GM23338 (cell line): ENCODE results near the gene COG7. TPM values are rescaled to one million over a fixed set of nuclear protein-coding genes. Genes with fewer than 3 reads are reported as not detected.
A peak's percentile ranks its signal among the peaks of the same experiment; 100 is the strongest.

Source experiments
- ATAC-seq: fragments of 200-7000 bp; cut with Tn5 transposase; 3 replicates; pipeline ENCODE4 v1.9.1; 2020
- DNase-seq: peaks from one replicate; pipeline ENCODE4 v3.0.0-alpha.2; 2015; ENCODE audit warnings: low spot score
- H2AFZ ChIP-seq: fragments of 200-600 bp; sonication (generic); 2 replicates; pipeline ENCODE4 v1.8.0; 2016; ENCODE audit warnings: antibody characterized with exemption, mild to moderate bottlenecking, moderate library complexity
- H3F3A ChIP-seq: fragments of 200-600 bp; sonication (generic); replicated peaks from 2 replicates; pipeline ENCODE4 v1.8.0; 2017; ENCODE audit warnings: antibody characterized with exemption, mixed run types, low read depth
- H3K27ac ChIP-seq: fragments of 200-600 bp; sonication (generic); 2 replicates; pipeline ENCODE4 v1.6.1; 2016; ENCODE audit warnings: low read depth
- H3K27me3 ChIP-seq: fragments of 200-600 bp; sonication (generic); 2 replicates; pipeline ENCODE4 v1.8.0; 2016; ENCODE audit warnings: mild to moderate bottlenecking, mixed run types, moderate library complexity; ENCODE audit not compliant: insufficient read depth
- H3K36me3 ChIP-seq: fragments of 200-600 bp; sonication (generic); 2 replicates; pipeline ENCODE4 v1.8.0; 2016; ENCODE audit warnings: mild to moderate bottlenecking; ENCODE audit not compliant: insufficient read depth
- H3K4me1 ChIP-seq: fragments of 200-600 bp; sonication (generic); 2 replicates; pipeline ENCODE4 v1.8.0; 2016; ENCODE audit warnings: mild to moderate bottlenecking, moderate library complexity; ENCODE audit not compliant: insufficient read depth
- H3K4me2 ChIP-seq: fragments of 200-600 bp; sonication (generic); 2 replicates; pipeline ENCODE4 v1.7.1; 2017; ENCODE audit warnings: mixed run types
- H3K4me3 ChIP-seq: fragments of 200-600 bp; sonication (generic); 2 replicates; pipeline ENCODE4 v1.6.1; 2016; ENCODE audit warnings: mixed run types
- H3K79me2 ChIP-seq: fragments of 200-600 bp; sonication (generic); replicated peaks from 2 replicates; pipeline ENCODE4 v1.8.0; 2017; ENCODE audit warnings: mild to moderate bottlenecking; ENCODE audit not compliant: insufficient read depth
- H3K9me2 ChIP-seq: fragments of 200-600 bp; sonication (generic); 2 replicates; pipeline ENCODE4 v1.8.0; 2017; ENCODE audit not compliant: insufficient read depth
- H4K20me1 ChIP-seq: fragments of 200-600 bp; sonication (generic); replicated peaks from 2 replicates; pipeline ENCODE4 v1.8.0; 2017; ENCODE audit warnings: mild to moderate bottlenecking; ENCODE audit not compliant: insufficient read depth
- H3K27ac Mint-ChIP-seq: 2 replicates; pipeline ENCODE4 v1.8.0; 2020; ENCODE audit warnings: inconsistent platforms, mild to moderate bottlenecking, moderate library complexity, mixed read lengths
- H3K27me3 Mint-ChIP-seq: 3 replicates; pipeline ENCODE4 v1.8.0; 2022; ENCODE audit warnings: low read depth, mild to moderate bottlenecking, moderate library complexity, mixed read lengths, inconsistent platforms; ENCODE audit not compliant: insufficient read depth, poor library complexity
- H3K36me3 Mint-ChIP-seq: 3 replicates; pipeline ENCODE4 v1.8.0; 2021; ENCODE audit warnings: low read depth, mild to moderate bottlenecking, inconsistent platforms, moderate library complexity, mixed read lengths
- H3K4me1 Mint-ChIP-seq: 3 replicates; pipeline ENCODE4 v1.8.0; 2020; ENCODE audit warnings: mild to moderate bottlenecking, inconsistent platforms, mixed read lengths
- H3K4me3 Mint-ChIP-seq: 3 replicates; pipeline ENCODE4 v1.8.0; 2021; ENCODE audit warnings: moderate library complexity, mild to moderate bottlenecking, inconsistent platforms, mixed read lengths
- H3K9me3 Mint-ChIP-seq: 3 replicates; pipeline ENCODE4 v1.8.0; 2020; ENCODE audit warnings: moderate library complexity, mild to moderate bottlenecking, inconsistent platforms, mixed read lengths
- CTCF ChIP-seq, 2 experiments: fragments of 200-600 bp in 1 of 2; sonication (generic) in 1 of 2; conservative IDR thresholded peaks; 2 replicates each; pipeline versions ENCODE4 v1.5.1 to v1.6.1; 2016 to 2017; ENCODE audit warnings: antibody characterized with exemption in 2 of 2, low read depth in 2 of 2, mild to moderate bottlenecking in 2 of 2, moderate library complexity in 1 of 2
- ETS1 ChIP-seq: IDR thresholded peaks from 2 replicates; pipeline ENCODE4 v1.6.1; 2016; ENCODE audit warnings: antibody characterized with exemption
- JUNB ChIP-seq: IDR thresholded peaks from one replicate; pipeline ENCODE4 v1.6.1; 2016; ENCODE audit warnings: antibody characterized with exemption; ENCODE audit not compliant: unreplicated experiment
- NANOG ChIP-seq: IDR thresholded peaks from 2 replicates; pipeline ENCODE4 v1.6.1; 2016; ENCODE audit warnings: antibody characterized with exemption, borderline replicate concordance
- POLR2AphosphoS5 ChIP-seq: IDR thresholded peaks from 2 replicates; pipeline ENCODE4 v1.6.1; 2016; ENCODE audit warnings: antibody characterized with exemption, low read depth
- STAT1 ChIP-seq: IDR thresholded peaks from one replicate; pipeline ENCODE4 v1.6.1; 2016; ENCODE audit warnings: antibody characterized with exemption; ENCODE audit not compliant: unreplicated experiment
- ZNF114 ChIP-seq: fragments of 250-450 bp; sonication (Bioruptor Pico); IDR thresholded peaks from 2 replicates; pipeline ENCODE4 v1.5.0; 2020; ENCODE audit warnings: mild to moderate bottlenecking, moderate library complexity
- ZNF462 ChIP-seq: fragments of 250-450 bp; sonication (Bioruptor Pico); IDR thresholded peaks from 2 replicates; pipeline ENCODE4 v1.5.0; 2020; ENCODE audit warnings: mild to moderate bottlenecking, moderate library complexity
- polyA plus RNA-seq: library from polyadenylated mRNA; unstranded; fragments of >200 nt; fragmentation: Nextera tagmentation; extraction: Ambion mirVana; gene quantifications from 2 replicates; pipeline ENCODE4 v1.2.1, GENCODE V29; 2016
- total RNA-seq: library from RNA; depleted of rRNA; stranded (reverse); fragments of >200 nt; shearing (Covaris generic); gene quantifications from 2 replicates; pipeline ENCODE4 v1.2.3, GENCODE V29; 2014

COG7 gene
- total and polyA plus RNA-seq, 2 experiments from 2014 or later, result 9.2 to 20.0 TPM

- Mint-ChIP-seq H3K4me3 (no peak overlapping the region), H3K9me3 (no peaks in the 10 kb centered on the region), H3K4me1 (peaks cover 2% of the 10 kb centered on the region; the same call in 1 of the 3 replicates), H3K27ac (no peak overlapping the region), H3K27me3 (no peaks in the 10 kb centered on the region), H3K36me3 (peaks cover 35% of the 10 kb centered on the region)
- Histone ChIP-seq H3K27me3 (no peaks in the 10 kb centered on the region), H3K9me2 (no peaks in the 10 kb centered on the region), H2AFZ (no peak overlapping the region), H3F3A (no peaks in the 10 kb centered on the region), H4K20me1 (no peaks in the 10 kb centered on the region; the same call in 1 of the 2 replicates), H3K79me2 (no peaks in the 10 kb centered on the region), H3K4me3 (no peak overlapping the region), H3K4me1 (peaks cover 5% of the 10 kb centered on the region; the same call in 1 of the 2 replicates), H3K36me3 (peaks cover 13% of the 10 kb centered on the region), H3K27ac (no peak overlapping the region), H3K4me2 (no peak overlapping the region)
- DNase-seq (no peak), ATAC-seq (no peak)
- TF ChIP-seq CTCF (conservative IDR thresholded peaks at IDR 0.05; ENCODE audit: low read depth in 2 of 2) (0 out of 4 replicates have a peak, but pooled peaks of 1 of the 2 experiments have one; percentile 15), JUNB (no peak), POLR2AphosphoS5 (no peak)
These were observed 20.5 kb downstream of the COG7 start for GRCh38 chr16:23432176-23433128.

GRCh38 chr16:23428351-23428750, 24.6 kb downstream of the COG7 start:
- Histone ChIP-seq H3K4me2 (no peak overlapping the region), H3K4me1 (peaks cover 5% of the 10 kb centered on the region; the same call in 1 of the 2 replicates), H3K27me3 (no peaks in the 10 kb centered on the region), H4K20me1 (no peaks in the 10 kb centered on the region), H3K4me3 (no peak overlapping the region), H3K9me2 (no peaks in the 10 kb centered on the region), H3K79me2 (no peaks in the 10 kb centered on the region), H3K27ac (no peak overlapping the region), H2AFZ (no peak overlapping the region), H3K36me3 (peaks cover 9% of the 10 kb centered on the region), H3F3A (no peaks in the 10 kb centered on the region)
- DNase-seq (no peak), ATAC-seq (no peak)
- H3K27ac Mint-ChIP-seq, result no peak overlapping the region
- peaks cover 2% of the 10 kb centered on the region; the same call in 1 of the 3 replicates for H3K4me1 Mint-ChIP-seq
- peaks cover 33% of the 10 kb centered on the region for H3K36me3 Mint-ChIP-seq
- no peak overlapping the region for H3K4me3 Mint-ChIP-seq
- no peaks in the 10 kb centered on the region for H3K9me3 Mint-ChIP-seq
- no peaks in the 10 kb centered on the region for H3K27me3 Mint-ChIP-seq
- no peak for TF ChIP-seq ETS1
- no peak for TF ChIP-seq NANOG
- no peak for TF ChIP-seq ZNF462 (CRISPR knock-in tag)
- no peak for TF ChIP-seq JUNB
- no peak for TF ChIP-seq STAT1
- no peak for TF ChIP-seq ZNF114 (CRISPR knock-in tag)
- no peak for TF ChIP-seq POLR2AphosphoS5
